ENCODE data around the gene NUDT19.

GRCh38 chr19:32677657-32678056, 14.0 kb upstream of the NUDT19 start:
- peak; percentile 40 for TF ChIP-seq CTCF (conservative IDR thresholded peaks at IDR 0.05; ENCODE audit: low read depth, low read length)
- TF ChIP-seq EZH2 (IDR thresholded peaks at IDR 0.05; ENCODE audit: borderline replicate concordance, low read depth, low read length, poor library complexity, severe bottlenecking): no peak
